HepG2 (cell line): ENCODE measurements around the gene OCSTAMP. TPM values are rescaled to one million over a fixed set of nuclear protein-coding genes. Genes with fewer than 3 reads are reported as not detected.
A peak's percentile ranks its signal among the peaks of the same experiment; 100 is the strongest.

ENCODE experiments used
- CBX1 ChIP-seq: IDR thresholded peaks from one replicate; pipeline ENCODE4 v1.6.1; 2016; ENCODE audit warnings: antibody characterized with exemption, low read depth
- CEBPB ChIP-seq: IDR thresholded peaks from 2 replicates; pipeline ENCODE4 v1.6.1; 2011; ENCODE audit warnings: low read depth, low read length, improper control_type of control experiment, borderline replicate concordance
- CHCHD3 ChIP-seq: sonication (generic); formaldehyde crosslinking; IDR thresholded peaks from 2 replicates; pipeline ENCODE4 v1.8.0; 2022; ENCODE audit warnings: mild to moderate bottlenecking, missing genetic modification reagents, moderate library complexity
- EP300 ChIP-seq, 3 experiments: sonication (generic) in 1 of 3; formaldehyde crosslinking in 1 of 3; IDR thresholded peaks; 2 replicates each; pipeline versions ENCODE4 v1.5.1 to v1.6.1; 2011 to 2020; ENCODE audit warnings: low read depth in 2 of 3, low read length in 2 of 3, borderline replicate concordance in 1 of 3, improper control_type of control experiment in 1 of 3, mild to moderate bottlenecking in 1 of 3, missing genetic modification reagents in 1 of 3, moderate library complexity in 1 of 3
- ETV6 ChIP-seq: sonication (generic); formaldehyde crosslinking; conservative IDR thresholded peaks from 2 replicates; pipeline ENCODE4 v1.4.0; 2020; ENCODE audit warnings: missing genetic modification reagents
- FOXM1 ChIP-seq: sonication (generic); formaldehyde crosslinking; IDR thresholded peaks from 2 replicates; pipeline ENCODE4 v1.5.0; 2020; ENCODE audit warnings: missing genetic modification reagents
- HMGXB3 ChIP-seq: sonication (generic); formaldehyde crosslinking; IDR thresholded peaks from 2 replicates; pipeline ENCODE4 v1.4.0; 2020; ENCODE audit warnings: missing genetic modification reagents, borderline replicate concordance
- MTF2 ChIP-seq: sonication (generic); formaldehyde crosslinking; IDR thresholded peaks from 2 replicates; pipeline ENCODE4 v1.5.0; 2020; ENCODE audit warnings: missing genetic modification reagents, borderline replicate concordance
- PPARG ChIP-seq: conservative IDR thresholded peaks from 2 replicates; pipeline ENCODE4 v1.6.1; 2016; ENCODE audit warnings: missing biosample characterization, missing genetic modification reagents
- PRDM10 ChIP-seq: sonication (generic); formaldehyde crosslinking; IDR thresholded peaks from 2 replicates; pipeline ENCODE4 v1.4.0; 2020; ENCODE audit warnings: low read depth, missing genetic modification reagents
- ZNF615 ChIP-seq: sonication (generic); formaldehyde crosslinking; IDR thresholded peaks from 2 replicates; pipeline ENCODE4 v1.5.0; 2020; ENCODE audit warnings: mild to moderate bottlenecking, missing genetic modification reagents, borderline replicate concordance
- ZSCAN5A ChIP-seq: sonication (generic); formaldehyde crosslinking; IDR thresholded peaks from 2 replicates; pipeline ENCODE4 v1.8.0; 2022; ENCODE audit warnings: mild to moderate bottlenecking, missing genetic modification reagents, borderline replicate concordance
- polyA plus RNA-seq, 8 experiments: library from polyadenylated mRNA; depleted of rRNA in 3 of 8; stranded (reverse) in 7 of 8; unstranded in 1 of 8; fragments of >200 nt; fragmentation: Illumina TruSeq in 4 of 8; extraction: Trizol in 4 of 8; gene quantifications; 2 replicates each; pipeline versions ENCODE4 v1.2.1 to v1.2.3, GENCODE V29; 2011 to 2016; ENCODE audit warnings: low read depth in 4 of 8, missing spikeins in 1 of 8, mixed read lengths in 1 of 8; ENCODE audit not compliant: insufficient read depth in 1 of 8
- total RNA-seq, 5 experiments: library from RNA; depleted of rRNA; stranded (reverse); fragments of >200 nt; fragmentation: Illumina TruSeq; extraction: Trizol; gene quantifications; 2 replicates each; pipeline ENCODE4 v1.2.3, GENCODE V29; 2016; ENCODE audit warnings: low read depth in 1 of 5
- TF ChIP-seq, protein P1 (sequence below): fragments of 450-650 bp; IDR thresholded peaks from 2 replicates; pipeline ENCODE4 v1.6.1; 2017; ENCODE audit warnings: mild to moderate bottlenecking

Gene OCSTAMP
- total and polyA plus RNA-seq, 2 of the 13 experiments (the other 11 are each of a cell fraction or from before 2014, with no cell fraction given), result not detected

GRCh38 chr20:46520976-46521579 lies 29.4 kb downstream of the OCSTAMP start (continued):
- TF ChIP-seq, protein P1, sequence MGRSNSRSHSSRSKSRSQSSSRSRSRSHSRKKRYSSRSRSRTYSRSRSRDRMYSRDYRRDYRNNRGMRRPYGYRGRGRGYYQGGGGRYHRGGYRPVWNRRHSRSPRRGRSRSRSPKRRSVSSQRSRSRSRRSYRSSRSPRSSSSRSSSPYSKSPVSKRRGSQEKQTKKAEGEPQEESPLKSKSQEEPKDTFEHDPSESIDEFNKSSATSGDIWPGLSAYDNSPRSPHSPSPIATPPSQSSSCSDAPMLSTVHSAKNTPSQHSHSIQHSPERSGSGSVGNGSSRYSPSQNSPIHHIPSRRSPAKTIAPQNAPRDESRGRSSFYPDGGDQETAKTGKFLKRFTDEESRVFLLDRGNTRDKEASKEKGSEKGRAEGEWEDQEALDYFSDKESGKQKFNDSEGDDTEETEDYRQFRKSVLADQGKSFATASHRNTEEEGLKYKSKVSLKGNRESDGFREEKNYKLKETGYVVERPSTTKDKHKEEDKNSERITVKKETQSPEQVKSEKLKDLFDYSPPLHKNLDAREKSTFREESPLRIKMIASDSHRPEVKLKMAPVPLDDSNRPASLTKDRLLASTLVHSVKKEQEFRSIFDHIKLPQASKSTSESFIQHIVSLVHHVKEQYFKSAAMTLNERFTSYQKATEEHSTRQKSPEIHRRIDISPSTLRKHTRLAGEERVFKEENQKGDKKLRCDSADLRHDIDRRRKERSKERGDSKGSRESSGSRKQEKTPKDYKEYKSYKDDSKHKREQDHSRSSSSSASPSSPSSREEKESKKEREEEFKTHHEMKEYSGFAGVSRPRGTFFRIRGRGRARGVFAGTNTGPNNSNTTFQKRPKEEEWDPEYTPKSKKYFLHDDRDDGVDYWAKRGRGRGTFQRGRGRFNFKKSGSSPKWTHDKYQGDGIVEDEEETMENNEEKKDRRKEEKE, result no peak
- 0 out of 2 replicates have a peak, but pooled peaks have one; percentile 33 for TF ChIP-seq HMGXB3 (CRISPR knock-in tag)
- TF ChIP-seq ETV6 (CRISPR knock-in tag), result no peak
- TF ChIP-seq CBX1, result no peak
- no peak for TF ChIP-seq EP300 (IDR thresholded peaks at IDR 0.05; ENCODE audit: low read depth in 2 of 2, low read length in 2 of 2)
- no peak for TF ChIP-seq EP300 (CRISPR knock-in tag; IDR thresholded peaks at IDR 0.05; ENCODE audit: borderline replicate concordance)
- no peak for TF ChIP-seq ZSCAN5A (CRISPR knock-in tag)
- no peak for TF ChIP-seq CEBPB
- TF ChIP-seq PRDM10 (CRISPR knock-in tag), result no peak
- no peak for TF ChIP-seq FOXM1 (CRISPR knock-in tag)
- TF ChIP-seq CHCHD3, result no peak
- TF ChIP-seq PPARG (CRISPR knock-in tag), result no peak
- no peak for TF ChIP-seq ZNF615 (CRISPR knock-in tag)
- 0 out of 2 replicates have a peak, but pooled peaks have one; percentile 28 for TF ChIP-seq MTF2
